CD1c-positive myeloid dendritic cell (primary cell): ENCODE measurements around the gene RPS8.
"Not testable (repeated sequence)": the region's sequence is repeated elsewhere in the genome, so short reads cannot be mapped to it uniquely, and the experiment has no call there.

ENCODE experiments used
- DNase-seq: peaks from one replicate; pipeline ENCODE4 v3.0.0-alpha.2; 2016; ENCODE audit errors: extremely low spot score

The RPS8 gene

GRCh38 chr1:44820328-44821239 lies 45.2 kb downstream of the RPS8 start:
- no peak for DNase-seq

GRCh38 chr1:44821240-44821715 lies 45.9 kb downstream of the RPS8 start:
- DNase-seq, result no peak

- no peak for DNase-seq
Measured at GRCh38 chr1:44822131-44822701, 46.9 kb downstream of the RPS8 start.

- no peak for DNase-seq
Measured at GRCh38 chr1:44822981-44823451, 47.7 kb downstream of the RPS8 start.

- DNase-seq, result not testable (repeated sequence)
Measured at GRCh38 chr1:44824392-44824791, 49.1 kb downstream of the RPS8 start.

GRCh38 chr1:44826375-44827196 lies 51.2 kb downstream of the RPS8 start:
- peak; percentile 92 for DNase-seq

- no peak for DNase-seq
Measured at GRCh38 chr1:44827197-44828002, 52.1 kb downstream of the RPS8 start.

GRCh38 chr1:44828003-44828651 lies 52.8 kb downstream of the RPS8 start:
- DNase-seq, result no peak
